GM12801 (cell line): ENCODE measurements around the gene UTP25.

ENCODE experiments used
- CTCF ChIP-seq: IDR thresholded peaks from one replicate; pipeline ENCODE4 v1.5.1; 2011; ENCODE audit warnings: control low read depth; ENCODE audit not compliant: insufficient read length; ENCODE audit errors: extremely low read depth

UTP25 gene

GRCh38 chr1:209835782-209836298 is 8.1 kb downstream of the UTP25 start:
- TF ChIP-seq CTCF: no peak

GRCh38 chr1:209837671-209838070 is 9.9 kb downstream of the UTP25 start:
- no peak for TF ChIP-seq CTCF

DNA sequence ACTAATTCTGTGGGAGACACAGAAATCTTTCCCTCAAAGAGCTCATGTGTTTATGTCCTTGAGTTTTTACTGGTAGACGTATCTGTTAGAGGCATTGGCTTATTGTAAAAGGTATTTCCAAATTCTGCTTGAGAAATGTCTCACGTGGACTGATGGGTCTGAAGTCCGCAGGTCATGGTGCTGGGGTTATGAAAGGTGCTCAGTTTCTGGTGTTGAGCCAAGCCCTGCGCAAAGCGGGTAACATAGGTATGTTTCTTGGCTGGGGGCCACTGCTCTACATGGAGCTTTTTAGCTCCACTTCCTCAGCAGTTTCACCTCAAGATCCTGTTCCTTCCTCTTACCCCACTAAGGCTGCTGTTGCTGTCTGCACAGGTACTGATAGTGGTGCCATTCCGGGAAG is 10.8 kb downstream of the UTP25 start:
- TF ChIP-seq CTCF: no peak

- TF ChIP-seq CTCF: no peak
These were observed 12.2 kb downstream of the UTP25 start for GRCh38 chr1:209839875-209840546.

GRCh38 chr1:209840611-209841010 is 12.8 kb downstream of the UTP25 start:
- no peak for TF ChIP-seq CTCF

DNA sequence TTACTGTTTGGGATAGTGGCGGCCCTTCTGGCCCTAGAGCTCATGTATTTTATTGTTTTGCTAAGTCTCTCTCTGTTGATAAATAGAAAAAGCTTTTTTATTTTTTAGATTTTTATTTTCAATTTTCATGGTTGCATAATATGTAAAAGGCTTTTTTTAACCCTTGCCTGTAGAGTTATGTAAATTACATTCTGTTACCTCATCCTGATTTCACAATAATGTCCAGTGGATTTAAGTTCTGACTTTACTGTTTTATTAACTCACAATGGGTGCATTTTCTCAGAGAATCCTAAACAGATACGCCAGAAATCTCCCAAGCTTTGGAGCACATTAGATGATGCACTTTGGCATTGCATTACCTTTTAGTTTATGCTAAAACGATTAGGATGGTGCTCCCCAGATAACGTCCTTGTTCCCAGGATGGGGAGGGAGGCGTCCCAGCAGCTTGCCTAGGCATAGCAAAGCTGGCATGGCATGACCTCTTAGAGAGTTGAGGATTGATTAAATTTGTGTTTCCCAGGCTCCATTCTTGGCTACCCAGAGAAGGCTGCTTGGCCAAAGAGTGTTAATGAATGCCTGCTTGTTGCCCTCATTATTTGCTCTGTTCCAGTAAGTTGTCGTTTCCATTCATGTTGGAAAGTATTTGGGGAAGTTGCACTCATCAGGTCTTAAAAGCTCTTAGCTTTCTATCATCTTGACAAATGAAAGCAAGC is 17.1 kb downstream of the UTP25 start:
- TF ChIP-seq CTCF: no peak

DNA sequence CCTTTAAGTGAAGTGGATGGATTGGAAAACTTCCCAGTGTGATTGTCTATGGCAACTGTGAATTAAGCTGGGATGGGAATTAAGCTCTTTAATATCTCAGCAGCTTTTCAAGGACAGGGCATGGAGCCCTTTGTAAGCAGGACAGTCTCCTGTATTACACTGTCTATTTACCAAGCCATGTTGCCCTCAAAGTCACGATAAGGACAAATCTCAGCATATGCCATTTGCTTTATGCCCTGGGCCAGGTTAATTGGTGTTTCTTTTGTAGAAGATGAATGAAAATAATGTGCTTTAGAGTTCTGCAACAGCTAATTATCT is 17.6 kb downstream of the UTP25 start:
- TF ChIP-seq CTCF: no peak
